HepG2 (cell line): ENCODE results near the gene NOX3. TPM values are rescaled to one million over a fixed set of nuclear protein-coding genes. Genes with fewer than 3 reads are reported as not detected.

Experiments
- ATF1 ChIP-seq: IDR thresholded peaks from 2 replicates; pipeline ENCODE4 v1.6.1; 2016; ENCODE audit warnings: mild to moderate bottlenecking, control low read depth
- DDIT3 ChIP-seq: sonication (generic); formaldehyde crosslinking; IDR thresholded peaks from 2 replicates; pipeline ENCODE4 v1.4.0; 2020; ENCODE audit warnings: mild to moderate bottlenecking, missing genetic modification reagents
- FOSL2 ChIP-seq: sonication (generic); formaldehyde crosslinking; IDR thresholded peaks from 2 replicates; pipeline ENCODE4 v1.4.0; 2020; ENCODE audit warnings: missing genetic modification reagents
- HIC2 ChIP-seq: sonication (generic); formaldehyde crosslinking; IDR thresholded peaks from 2 replicates; pipeline ENCODE4 v1.9.0; 2022; ENCODE audit warnings: low read depth, missing genetic modification reagents
- PITX1 ChIP-seq: sonication (generic); formaldehyde crosslinking; IDR thresholded peaks from 2 replicates; pipeline ENCODE4 v1.5.1; 2020; ENCODE audit warnings: mild to moderate bottlenecking, missing genetic modification reagents
- REPIN1 ChIP-seq: sonication (generic); formaldehyde crosslinking; IDR thresholded peaks from 2 replicates; pipeline ENCODE4 v1.8.0; 2022; ENCODE audit warnings: missing genetic modification reagents, low read depth, mild to moderate bottlenecking, borderline replicate concordance
- TFDP1 ChIP-seq: IDR thresholded peaks from 2 replicates; pipeline ENCODE4 v1.6.1; 2016; ENCODE audit warnings: missing compliant biosample characterization, missing genetic modification reagents, borderline replicate concordance
- ZFP1 ChIP-seq: IDR thresholded peaks from 2 replicates; pipeline ENCODE4 v1.6.1; 2016
- ZNF253 ChIP-seq: sonication (generic); formaldehyde crosslinking; IDR thresholded peaks from 2 replicates; pipeline ENCODE4 v1.8.0; 2022; ENCODE audit warnings: mild to moderate bottlenecking, missing genetic modification reagents, borderline replicate concordance
- ZNF318 ChIP-seq: sonication (generic); formaldehyde crosslinking; IDR thresholded peaks from 2 replicates; pipeline ENCODE4 v1.4.0; 2020; ENCODE audit warnings: mild to moderate bottlenecking, missing genetic modification reagents
- ZNF468 ChIP-seq: sonication (generic); formaldehyde crosslinking; IDR thresholded peaks from 2 replicates; pipeline ENCODE4 v1.8.0; 2022; ENCODE audit warnings: mild to moderate bottlenecking, moderate library complexity, missing genetic modification reagents
- ZNF552 ChIP-seq: sonication (generic); formaldehyde crosslinking; IDR thresholded peaks from 2 replicates; pipeline ENCODE4 v1.9.0; 2022; ENCODE audit warnings: missing genetic modification reagents, mild to moderate bottlenecking, borderline replicate concordance
- ZNF615 ChIP-seq: sonication (generic); formaldehyde crosslinking; IDR thresholded peaks from 2 replicates; pipeline ENCODE4 v1.5.0; 2020; ENCODE audit warnings: mild to moderate bottlenecking, missing genetic modification reagents, borderline replicate concordance
- ZNF691 ChIP-seq: sonication (generic); formaldehyde crosslinking; IDR thresholded peaks from 2 replicates; pipeline ENCODE4 v1.4.0; 2020; ENCODE audit warnings: missing genetic modification reagents, low read depth, mild to moderate bottlenecking, borderline replicate concordance
- polyA plus RNA-seq, 8 experiments: library from polyadenylated mRNA; depleted of rRNA in 3 of 8; stranded (reverse) in 7 of 8; unstranded in 1 of 8; fragments of >200 nt; fragmentation: Illumina TruSeq in 4 of 8; extraction: Trizol in 4 of 8; gene quantifications; 2 replicates each; pipeline versions ENCODE4 v1.2.1 to v1.2.3, GENCODE V29; 2011 to 2016; ENCODE audit warnings: low read depth in 4 of 8, missing spikeins in 1 of 8, mixed read lengths in 1 of 8; ENCODE audit not compliant: insufficient read depth in 1 of 8
- total RNA-seq, 5 experiments: library from RNA; depleted of rRNA; stranded (reverse); fragments of >200 nt; fragmentation: Illumina TruSeq; extraction: Trizol; gene quantifications; 2 replicates each; pipeline ENCODE4 v1.2.3, GENCODE V29; 2016; ENCODE audit warnings: low read depth in 1 of 5

The NOX3 gene
- total and polyA plus RNA-seq, 2 of the 13 experiments (the other 11 are each of a cell fraction or from before 2014, with no cell fraction given): 0.09 to 0.18 TPM

GRCh38 chr6:155399062-155399744, 56.4 kb downstream of the NOX3 start (continued):
- TF ChIP-seq HIC2 (CRISPR knock-in tag): peak; percentile 77
- TF ChIP-seq ZNF552 (CRISPR knock-in tag): no peak
- TF ChIP-seq PITX1: peak; percentile 99
- TF ChIP-seq TFDP1 (CRISPR knock-in tag): peak; percentile 77; the same call in 1 of the 2 replicates
- TF ChIP-seq ZNF691 (CRISPR knock-in tag): peak; percentile 97
- TF ChIP-seq FOSL2 (CRISPR knock-in tag): peak; percentile 95
- 0 out of 2 replicates have a peak, but pooled peaks have one; percentile 93 for TF ChIP-seq ZNF615
- TF ChIP-seq ZNF253 (CRISPR knock-in tag): no peak
- TF ChIP-seq ATF1: peak; percentile 84
- TF ChIP-seq ZNF318: peak; percentile 82; the same call in 1 of the 2 replicates
- peak; percentile 99 for TF ChIP-seq REPIN1 (CRISPR knock-in tag)
- TF ChIP-seq DDIT3: no peak
- TF ChIP-seq ZNF468: no peak
- TF ChIP-seq ZFP1 (CRISPR knock-in tag): peak; percentile 96
